B cell (primary cell): ENCODE data around the gene ADGRV1. TPM values are rescaled to one million over a fixed set of nuclear protein-coding genes. Genes with fewer than 3 reads are reported as not detected.

Experiments used
- ATAC-seq: fragments of 200-7000 bp; cut with Tn5 transposase; one replicate; pipeline ENCODE4 v1.10.0; 2021; ENCODE audit warnings: low read depth, mild to moderate bottlenecking, moderate number of reproducible peaks, moderate library complexity
- CTCF ChIA-PET: fragments of 350-600 bp; sonication (Branson Sonifier 250); formaldehyde crosslinking; loops from one replicate; lab custom pipeline; 2021; ENCODE audit warnings: antibody characterized with exemption, inconsistent platforms; lab: Charles Lee
- POLR2A ChIA-PET: fragments of 350-600 bp; sonication (Branson Sonifier 250); formaldehyde crosslinking; loops from one replicate; lab custom pipeline; 2021; ENCODE audit warnings: antibody characterized with exemption; lab: Charles Lee
- DNase-seq: peaks from one replicate; pipeline ENCODE4 v3.0.0; 2013
- H2AFZ ChIP-seq: 2 replicates; pipeline ENCODE4 v1.6.1; 2012; ENCODE audit warnings: mild to moderate bottlenecking, low read depth, low read length; ENCODE audit not compliant: insufficient read depth, poor library complexity, severe bottlenecking
- H3K27ac ChIP-seq, 2 donors: 1 replicate in 1 of 2; 2 replicates in 1 of 2; pipeline ENCODE4 v1.5.1; 2012 to 2013; ENCODE audit warnings: low read length in 2 of 2, mild to moderate bottlenecking in 2 of 2, moderate library complexity in 1 of 2
- H3K27me3 ChIP-seq, 4 experiments: fragments of 200-600 bp in 1 of 4; sonication (generic) in 1 of 4; replicated peaks in 1 of 4; 1 replicate in 2 of 4; 2 replicates in 2 of 4; pipeline versions ENCODE4 v1.6.1 to v1.7.0; 2013 to 2016; ENCODE audit warnings: low read length in 3 of 4, mild to moderate bottlenecking in 2 of 4, mixed read lengths in 1 of 4, moderate library complexity in 1 of 4; ENCODE audit not compliant: insufficient read depth in 4 of 4, control insufficient read depth in 3 of 4; ENCODE audit errors: control extremely low read depth in 1 of 4
- H3K36me3 ChIP-seq, 2 experiments: replicated peaks in 1 of 2; 1 replicate in 1 of 2; 2 replicates in 1 of 2; pipeline versions ENCODE4 v1.6.1 to v1.7.1; 2013; ENCODE audit warnings: low read length in 1 of 2; ENCODE audit not compliant: insufficient read depth in 2 of 2, control insufficient read depth in 1 of 2; ENCODE audit errors: control extremely low read depth in 1 of 2, extremely low read depth in 1 of 2
- H3K4me1 ChIP-seq, 2 donors: fragments of 200-600 bp in 1 of 2; sonication (generic) in 1 of 2; 1 replicate in 1 of 2; 2 replicates in 1 of 2; pipeline versions ENCODE4 v1.5.1 to v1.6.1; 2013 to 2017; ENCODE audit warnings: low read length in 2 of 2; ENCODE audit not compliant: control insufficient read depth in 2 of 2, insufficient read depth in 2 of 2
- H3K4me2 ChIP-seq: replicated peaks from 2 replicates; pipeline ENCODE3; 2012; ENCODE audit warnings: mild to moderate bottlenecking, low read depth, low read length; ENCODE audit not compliant: poor library complexity, severe bottlenecking
- H3K4me3 ChIP-seq, 5 experiments: fragments of 200-600 bp in 1 of 5; sonication (generic) in 1 of 5; 1 replicate in 3 of 5; 2 replicates in 2 of 5; pipeline versions ENCODE4 v1.5.1 to v1.7.0; 2011 to 2016; ENCODE audit warnings: low read length in 4 of 5, mild to moderate bottlenecking in 4 of 5, low read depth in 2 of 5, control low read depth in 1 of 5, moderate library complexity in 1 of 5; ENCODE audit not compliant: insufficient read depth in 1 of 5; ENCODE audit errors: control extremely low read depth in 1 of 5, extremely low read depth in 1 of 5
- H3K79me2 ChIP-seq: fragments of 200-600 bp; sonication (generic); one replicate; pipeline ENCODE4 v1.6.0; 2016; ENCODE audit warnings: low read length; ENCODE audit not compliant: control insufficient read depth, insufficient read depth
- H3K9ac ChIP-seq: fragments of 200-600 bp; sonication (generic); 2 replicates; pipeline ENCODE4 v1.6.1; 2017; ENCODE audit warnings: mild to moderate bottlenecking, low read length, moderate library complexity
- H3K9me3 ChIP-seq, 3 donors: one replicate each; pipeline versions ENCODE4 v1.6.1 to v1.7.1; 2013; ENCODE audit warnings: low read length in 2 of 3; ENCODE audit not compliant: control insufficient read depth in 2 of 3, insufficient read depth in 1 of 3; ENCODE audit errors: control extremely low read depth in 1 of 3
- H4K20me1 ChIP-seq: 2 replicates; pipeline ENCODE4 v1.6.0; 2012; ENCODE audit warnings: mild to moderate bottlenecking, low read length; ENCODE audit not compliant: insufficient read depth, control insufficient read depth, poor library complexity, severe bottlenecking
- H3K27ac Mint-ChIP-seq: one replicate; pipeline ENCODE4 v1.8.0; 2021; ENCODE audit warnings: mixed read lengths
- H3K27me3 Mint-ChIP-seq: one replicate; pipeline ENCODE4 v1.8.0; 2021; ENCODE audit warnings: mixed read lengths
- H3K4me1 Mint-ChIP-seq: one replicate; pipeline ENCODE4 v1.8.0; 2021; ENCODE audit warnings: mixed read lengths
- H3K4me3 Mint-ChIP-seq: one replicate; pipeline ENCODE4 v1.8.0; 2021; ENCODE audit warnings: mixed read lengths
- H3K9me3 Mint-ChIP-seq: one replicate; pipeline ENCODE4 v1.8.0; 2022; ENCODE audit warnings: mixed read lengths; ENCODE audit not compliant: insufficient read depth
- CTCF ChIP-seq: fragments of 200-600 bp; IDR thresholded peaks from one replicate; pipeline ENCODE4 v1.8.0; 2022; ENCODE audit warnings: antibody characterized with exemption, mild to moderate bottlenecking
- EZH2 ChIP-seq: IDR thresholded peaks from 2 replicates; pipeline ENCODE4 v1.6.1; 2012; ENCODE audit warnings: borderline replicate concordance, low read depth, mild to moderate bottlenecking, moderate library complexity, low read length; ENCODE audit not compliant: insufficient read depth, poor library complexity, severe bottlenecking
- WGBS: methylation state at CpG from one replicate; pipeline ENCODE4 v1.1.5; 2013; ENCODE audit warnings: missing lambda C conversion rate; ENCODE audit not compliant: insufficient coverage; 5-methylcytosine and 5-hydroxymethylcytosine counted together
- intact Hi-C: fragments of 100-400 bp; cut with micrococcal nuclease; formaldehyde crosslinking; loops from one replicate; pipeline ENCODE4 v1.10.0; 2022
- polyA plus RNA-seq: library from polyadenylated mRNA; depleted of rRNA; stranded (reverse); fragments of >200 nt; gene quantifications from 2 replicates; pipeline ENCODE4 v1.2.3, GENCODE V29; 2012
- total RNA-seq, 2 donors: library from RNA; stranded (reverse); fragments of 120-200 nt in 1 of 2; gene quantifications; 1 replicate in 1 of 2; 2 replicates in 1 of 2; pipeline versions ENCODE4 v1.2.3 to v1.2.4, GENCODE V29; 2013 to 2022

The ADGRV1 gene
- total and polyA plus RNA-seq, 2 donors (not counting 1 experiment from before 2014, with no cell fraction given) = 0.07 TPM; not detected in 1

DNA sequence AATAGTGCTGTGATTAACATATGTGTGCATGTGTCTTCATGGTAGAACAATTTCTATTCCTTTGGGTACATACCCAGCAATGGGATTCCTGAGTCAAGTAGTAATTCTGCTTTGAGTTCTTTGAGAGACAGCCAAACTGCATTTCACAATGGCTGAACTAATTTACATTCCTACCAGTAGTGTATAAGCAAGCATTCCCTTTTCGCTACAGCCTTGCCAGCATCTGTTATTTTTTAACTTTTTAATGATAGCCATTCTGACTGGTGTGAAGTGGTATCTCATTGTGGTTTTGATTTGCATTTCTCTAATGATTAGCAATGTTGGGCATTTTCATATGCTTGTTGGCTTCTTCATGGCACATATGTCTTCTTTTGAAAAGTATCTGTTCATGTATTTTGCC, 516.0 kb downstream of the ADGRV1 start:
- POLR2A ChIA-PET = no interaction called here
- ATAC-seq = no peak

GRCh38 chr5:91076138-91076537, 517.5 kb downstream of the ADGRV1 start:
- H2AFZ ChIP-seq = no peak overlapping the region
- CTCF ChIA-PET = no interaction called here
- H3K9me3 Mint-ChIP-seq = no peaks in the 10 kb centered on the region

More for the DNA sequence above, 516.0 kb downstream of the ADGRV1 start:
- Histone ChIP-seq H3K79me2 (no peaks in the 10 kb centered on the region), H3K36me3 (no peaks in the 10 kb centered on the region), H2AFZ (no peak overlapping the region), H3K4me1 (no peaks in the 10 kb centered on the region), H3K27me3 (no peaks in the 10 kb centered on the region), H3K9me3 (no peaks in the 10 kb centered on the region), H4K20me1 (no peaks in the 10 kb centered on the region), H3K27ac (no peak overlapping the region), H3K9ac (no peak overlapping the region), H3K4me3 (no peak overlapping the region), H3K4me2 (no peak overlapping the region)
- no peak overlapping the region for H3K27ac Mint-ChIP-seq
- DNase-seq = no peak
- TF ChIP-seq EZH2 (no peak), CTCF (no peak)
- no peaks in the 10 kb centered on the region for H3K4me1 Mint-ChIP-seq
- no peaks in the 10 kb centered on the region for H3K9me3 Mint-ChIP-seq
- intact Hi-C loops = no loop called here
- peaks cover 11% of the 10 kb centered on the region for H3K27me3 Mint-ChIP-seq
- H3K4me3 Mint-ChIP-seq = no peak overlapping the region
- CTCF ChIA-PET = no interaction called here
- WGBS = no CpG with 5 or more reads among the region's 1 CpG

More at GRCh38 chr5:91076138-91076537, 517.5 kb downstream of the ADGRV1 start:
- Histone ChIP-seq H3K27me3 (no peaks in the 10 kb centered on the region), H3K4me1 (no peaks in the 10 kb centered on the region), H3K4me2 (no peak overlapping the region), H3K9ac (no peak overlapping the region), H3K36me3 (no peaks in the 10 kb centered on the region), H3K27ac (no peak overlapping the region), H4K20me1 (no peaks in the 10 kb centered on the region), H3K79me2 (no peaks in the 10 kb centered on the region), H3K4me3 (no peak overlapping the region), H3K9me3 (no peaks in the 10 kb centered on the region)
- intact Hi-C loops = no loop called here
- no peaks in the 10 kb centered on the region for H3K4me1 Mint-ChIP-seq
- DNase-seq (no peak), ATAC-seq (no peak)
- H3K4me3 Mint-ChIP-seq = no peak overlapping the region
- TF ChIP-seq EZH2 (no peak), CTCF (no peak)
- peaks cover 11% of the 10 kb centered on the region for H3K27me3 Mint-ChIP-seq
- H3K27ac Mint-ChIP-seq = no peak overlapping the region
- POLR2A ChIA-PET = no interaction called here
